ENCODE data around the gene CHST7.

CHST7 gene

GRCh38 chrX:46575586-46575985 is 2.0 kb downstream of the CHST7 start:
- TF ChIP-seq CTCF (conservative IDR thresholded peaks at IDR 0.05; ENCODE audit: low read length), result no peak
- peak overlapping the region; percentile 59 for H3K4me3 ChIP-seq (ENCODE audit: low read length)
- no peak for DNase-seq (ENCODE audit: low read depth)

- peak; percentile 62 for DNase-seq (ENCODE audit: low read depth)
- no peak for TF ChIP-seq CTCF (conservative IDR thresholded peaks at IDR 0.05; ENCODE audit: low read length)
- H3K4me3 ChIP-seq (ENCODE audit: low read length), result peak overlapping the region; percentile 59
Observed at GRCh38 chrX:46575991-46576392, 2.4 kb downstream of the CHST7 start.

GRCh38 chrX:46576458-46576857 is 2.9 kb downstream of the CHST7 start:
- H3K4me3 ChIP-seq (ENCODE audit: low read length), result peak overlapping the region; percentile 59
- TF ChIP-seq CTCF (conservative IDR thresholded peaks at IDR 0.05; ENCODE audit: low read length), result no peak
- DNase-seq (ENCODE audit: low read depth), result peak; percentile 37

- TF ChIP-seq CTCF (conservative IDR thresholded peaks at IDR 0.05; ENCODE audit: low read length), result no peak
- DNase-seq (ENCODE audit: low read depth), result peak; percentile 24
- no peak overlapping the region for H3K4me3 ChIP-seq (ENCODE audit: low read length)
Observed at GRCh38 chrX:46577221-46578005, 3.8 kb downstream of the CHST7 start.

- DNase-seq (ENCODE audit: low read depth), result no peak
- H3K4me3 ChIP-seq (ENCODE audit: low read length), result no peak overlapping the region
- TF ChIP-seq CTCF (conservative IDR thresholded peaks at IDR 0.05; ENCODE audit: low read length), result no peak
Observed at GRCh38 chrX:46579250-46579649, 5.7 kb downstream of the CHST7 start.

GRCh38 chrX:46580613-46581012 is 7.0 kb downstream of the CHST7 start:
- no peak overlapping the region for H3K4me3 ChIP-seq (ENCODE audit: low read length)
- no peak for TF ChIP-seq CTCF (conservative IDR thresholded peaks at IDR 0.05; ENCODE audit: low read length)
- DNase-seq (ENCODE audit: low read depth), result no peak

- peak; percentile 78 for DNase-seq (ENCODE audit: low read depth)
- no peak for TF ChIP-seq CTCF (conservative IDR thresholded peaks at IDR 0.05; ENCODE audit: low read length)
- no peak overlapping the region for H3K4me3 ChIP-seq (ENCODE audit: low read length)
Observed at GRCh38 chrX:46582325-46582724, 8.8 kb downstream of the CHST7 start.
